ENCODE data around the gene MROH9.
"Not testable (repeated sequence)": the region's sequence is repeated elsewhere in the genome, so short reads cannot be mapped to it uniquely, and the experiment has no call there.

MROH9 gene, protein sequence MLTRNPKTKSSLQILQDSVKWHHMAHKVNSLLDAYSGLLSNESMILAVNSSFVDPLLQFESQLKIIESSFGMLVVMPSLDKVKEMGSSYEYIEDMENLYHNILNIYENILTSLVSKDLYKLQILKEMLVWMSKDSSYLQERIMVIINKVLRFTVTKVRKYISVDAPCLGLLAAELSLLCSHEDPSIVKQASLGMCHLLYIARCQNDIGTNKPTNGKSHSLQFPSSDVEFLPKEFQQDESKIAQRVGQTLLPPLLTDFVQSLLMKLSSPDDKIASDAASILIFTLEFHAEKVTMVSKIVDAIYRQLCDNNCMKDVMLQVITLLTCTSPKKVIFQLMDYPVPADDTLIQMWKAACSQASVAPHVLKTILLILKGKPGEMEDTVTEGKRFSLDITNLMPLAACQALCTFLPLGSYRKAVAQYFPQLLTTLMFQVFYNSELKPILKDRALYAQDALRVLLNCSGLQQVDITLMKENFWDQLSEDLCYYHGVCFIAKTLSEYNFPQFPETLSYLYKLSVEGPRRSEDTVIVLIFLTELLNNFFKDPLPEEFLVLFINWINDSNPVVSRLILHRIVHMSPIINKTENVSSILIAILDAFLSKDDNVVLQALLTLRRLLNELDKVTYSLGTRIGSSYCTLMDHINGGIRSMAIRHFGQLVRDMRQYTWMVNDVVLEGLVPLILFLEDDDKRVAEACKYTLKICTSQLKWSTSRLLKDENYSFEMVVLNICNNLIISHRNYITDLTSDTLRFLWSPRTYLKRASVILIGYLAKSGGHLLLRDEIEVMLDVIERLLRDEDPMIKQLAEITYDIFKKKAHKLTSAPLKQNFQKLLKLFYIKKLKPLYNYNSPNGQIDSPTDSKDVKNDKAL

DNA sequence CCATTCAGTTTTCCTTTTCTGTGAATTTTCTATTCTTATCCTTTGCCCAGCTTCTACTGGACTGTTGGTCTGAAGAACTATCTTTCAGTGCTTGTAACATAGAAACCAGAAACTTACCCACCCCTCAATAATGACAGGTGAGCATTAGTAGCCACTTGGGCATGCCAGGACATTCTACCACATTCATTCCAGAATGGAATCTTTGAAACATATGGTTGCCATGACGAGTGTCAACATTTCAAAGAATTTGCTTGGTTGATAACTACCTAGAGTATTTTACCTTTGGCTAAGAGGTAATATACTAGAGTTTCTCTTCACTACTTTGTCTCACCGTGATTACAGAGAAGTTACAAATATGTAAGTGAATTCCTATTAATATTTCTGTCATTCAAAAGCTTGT lies at the start of gene MROH9:
Gene MROH9 (plus strand): TSS at position 304 of the 400 bp plus-strand sequence. CDS start 10,023 bp downstream, outside the sequence.
- no peak for DNase-seq

DNA sequence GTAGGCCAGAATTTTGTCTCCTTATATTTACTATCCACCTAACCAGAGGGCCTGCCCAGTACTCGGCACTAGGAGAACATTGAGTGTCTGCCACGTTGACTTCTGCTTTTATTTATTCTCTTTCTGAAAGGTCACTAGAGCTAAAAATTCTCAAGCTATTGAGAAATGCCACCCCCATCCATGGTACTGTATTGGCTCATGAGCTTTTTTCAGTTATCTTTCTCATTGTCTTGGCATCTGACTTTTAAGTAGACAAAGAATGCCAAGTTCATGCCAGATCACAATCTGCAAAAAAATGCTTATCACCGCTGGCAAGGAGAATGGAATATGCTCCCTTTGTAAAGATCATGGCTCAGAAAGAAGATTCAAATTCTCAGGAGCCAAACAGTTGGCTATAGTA lies 49.8 kb upstream of the MROH9 start:
- DNase-seq = no peak

DNA sequence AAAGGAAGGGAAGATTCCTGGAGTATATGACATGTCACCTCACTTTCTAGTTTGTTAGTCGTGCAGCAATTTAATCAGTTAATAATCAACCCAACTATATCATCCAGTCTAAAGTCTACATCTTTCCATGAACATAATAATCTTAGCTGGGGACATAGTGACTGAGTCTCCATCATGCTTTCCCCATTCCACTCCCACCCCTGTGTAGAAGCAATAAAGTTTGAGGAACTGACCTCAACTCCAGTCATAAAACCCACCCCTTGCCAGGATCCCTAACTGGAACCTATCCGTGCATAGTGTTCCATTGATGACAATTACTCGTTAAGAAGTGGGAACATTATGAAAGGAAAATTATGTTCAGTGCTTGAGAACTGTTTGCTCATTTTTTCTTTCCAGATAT lies 48.9 kb upstream of the MROH9 start:
- no peak for DNase-seq

DNA sequence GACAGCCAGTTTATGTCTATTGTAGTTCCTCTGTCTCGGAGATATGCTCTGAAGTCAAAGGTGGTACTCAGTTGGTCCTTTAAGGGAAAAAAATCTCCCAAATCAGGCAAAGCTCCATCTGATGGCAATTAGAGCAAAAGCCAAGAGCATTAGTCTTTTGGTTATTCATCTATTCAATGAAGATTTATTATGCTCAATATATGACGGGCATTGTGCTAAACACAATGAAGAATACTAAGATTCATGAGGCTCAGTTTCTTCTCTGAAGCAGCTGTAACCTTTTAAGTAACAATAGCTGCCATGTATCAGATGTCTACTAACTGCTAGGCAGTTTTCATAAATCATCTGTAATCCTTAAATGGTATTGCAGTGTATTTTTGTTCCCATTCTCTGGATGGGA lies 47.6 kb upstream of the MROH9 start:
- no peak for DNase-seq

DNA sequence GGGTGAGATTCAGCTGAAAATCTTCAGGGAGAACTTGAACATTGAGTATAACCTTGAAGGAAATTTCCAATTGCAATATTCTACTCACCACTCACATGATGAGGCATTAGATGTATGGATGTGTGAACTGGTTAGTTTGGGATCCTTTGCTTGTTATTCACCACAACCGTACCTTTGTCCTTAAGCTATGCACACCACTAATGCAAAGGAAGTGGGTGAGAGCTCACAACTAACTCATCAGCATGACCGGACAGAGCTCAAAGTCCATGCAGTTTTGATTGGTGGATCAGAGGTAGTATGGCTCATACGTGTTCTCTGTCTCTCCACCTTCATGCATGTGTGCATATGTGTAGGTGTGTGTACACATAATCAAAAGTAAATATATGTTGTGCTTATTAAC lies 43.5 kb upstream of the MROH9 start:
- no peak for DNase-seq

DNA sequence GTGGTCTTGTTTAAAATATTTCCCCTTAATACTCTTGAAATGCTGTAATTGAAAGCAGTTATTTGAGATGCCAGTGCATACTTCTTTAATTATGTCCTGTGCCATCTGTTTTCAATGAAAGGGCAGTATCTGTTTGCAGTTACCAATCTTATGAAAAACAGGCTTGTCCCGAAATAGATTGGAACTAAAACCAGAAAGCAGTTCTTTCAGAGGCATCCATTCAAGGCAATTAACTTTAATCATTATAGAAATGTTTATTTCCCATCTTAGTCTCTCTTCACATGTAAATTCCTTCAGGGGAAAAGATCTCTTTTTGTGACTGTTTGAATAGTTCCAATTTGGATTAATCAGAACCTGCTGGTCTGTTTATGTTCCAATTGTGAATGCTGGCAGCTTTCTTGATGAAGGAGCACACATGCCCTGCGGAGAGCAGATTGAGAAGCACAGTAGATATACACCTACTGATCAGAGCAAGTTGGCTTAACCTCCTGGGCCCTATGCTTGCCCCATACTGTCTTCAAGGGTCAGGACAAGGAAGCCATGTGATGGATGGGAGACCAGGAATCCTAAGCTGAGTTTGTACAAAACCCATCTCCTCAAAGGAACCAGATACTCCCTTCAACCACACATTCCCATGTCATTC lies 41.6 kb upstream of the MROH9 start:
- no peak for DNase-seq

DNA sequence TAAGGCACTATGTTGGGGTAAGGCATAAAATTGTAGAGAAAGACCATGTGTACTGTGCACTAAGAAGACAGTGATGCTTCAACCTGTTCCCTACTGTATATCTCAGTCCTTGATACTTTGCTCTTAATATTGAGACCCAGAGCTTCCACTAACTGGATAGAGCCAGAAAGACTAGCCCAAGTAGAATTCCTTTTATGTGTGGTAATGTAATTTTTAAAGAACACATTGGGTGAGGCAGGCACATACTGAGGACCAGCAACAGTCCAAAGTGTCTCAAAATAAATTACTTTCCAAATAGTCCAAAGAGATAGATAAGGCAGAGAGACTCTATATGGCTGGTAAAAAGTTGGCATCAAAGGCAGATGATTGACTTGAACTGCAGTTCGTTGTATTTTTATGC lies 31.4 kb upstream of the MROH9 start:
- no peak for DNase-seq

DNA sequence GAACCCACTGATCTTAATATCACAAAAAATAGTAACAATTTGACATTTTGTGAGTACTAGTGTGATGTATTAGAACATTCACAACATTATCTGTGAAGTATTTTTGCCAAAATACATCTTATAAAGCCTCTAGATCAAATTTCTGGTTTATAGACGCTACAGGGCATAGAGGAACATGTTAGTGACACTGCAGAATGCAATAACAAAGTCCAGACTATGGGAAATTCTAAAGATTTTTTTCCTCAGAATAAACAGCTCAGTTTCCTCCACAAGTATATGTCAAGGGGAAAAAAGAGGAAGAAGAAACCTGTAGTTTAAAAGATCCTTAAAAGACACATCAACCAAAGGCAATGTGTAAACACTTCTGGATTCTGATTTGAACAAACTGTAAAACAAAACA lies 26.4 kb upstream of the MROH9 start:
- no peak for DNase-seq

DNA sequence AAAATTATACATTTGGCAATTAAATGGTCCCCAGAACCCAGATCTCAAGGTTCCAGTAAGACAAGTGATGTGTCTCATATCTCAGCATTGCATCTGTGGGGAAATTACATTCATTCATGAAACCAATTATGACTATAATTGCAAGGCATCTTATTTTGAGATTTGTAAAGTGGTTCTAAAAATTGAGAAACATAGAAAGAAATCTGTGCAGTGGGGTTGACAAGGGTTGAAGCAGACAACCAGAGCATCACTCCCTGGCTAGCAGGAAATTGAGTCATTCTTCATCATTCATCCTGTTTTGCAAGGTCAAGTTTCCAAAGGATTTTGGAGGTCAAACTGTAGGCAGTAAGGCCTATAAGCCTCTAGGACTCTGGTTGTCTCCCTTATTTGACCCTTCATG lies 25.1 kb upstream of the MROH9 start:
- DNase-seq = no peak

DNA sequence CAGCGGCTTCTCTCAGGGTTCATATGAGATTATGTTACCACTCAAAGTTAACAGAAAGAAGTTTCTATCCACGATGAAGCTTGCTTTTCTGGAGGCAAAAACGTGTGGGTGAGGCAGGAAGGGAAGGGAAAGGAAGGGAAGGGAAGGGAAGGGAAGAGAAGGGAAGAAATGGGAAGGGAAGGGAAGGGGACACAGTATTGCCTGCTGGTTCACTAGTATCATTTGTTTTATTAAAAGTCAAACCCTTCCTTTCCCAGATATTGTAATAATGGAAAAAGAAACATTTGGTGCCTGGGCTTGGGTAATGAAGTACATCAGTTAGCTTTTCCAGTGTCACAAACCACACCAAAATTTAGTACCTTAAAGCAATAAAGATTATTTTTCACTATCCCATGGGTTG lies 18.0 kb upstream of the MROH9 start:
- DNase-seq = no peak

DNA sequence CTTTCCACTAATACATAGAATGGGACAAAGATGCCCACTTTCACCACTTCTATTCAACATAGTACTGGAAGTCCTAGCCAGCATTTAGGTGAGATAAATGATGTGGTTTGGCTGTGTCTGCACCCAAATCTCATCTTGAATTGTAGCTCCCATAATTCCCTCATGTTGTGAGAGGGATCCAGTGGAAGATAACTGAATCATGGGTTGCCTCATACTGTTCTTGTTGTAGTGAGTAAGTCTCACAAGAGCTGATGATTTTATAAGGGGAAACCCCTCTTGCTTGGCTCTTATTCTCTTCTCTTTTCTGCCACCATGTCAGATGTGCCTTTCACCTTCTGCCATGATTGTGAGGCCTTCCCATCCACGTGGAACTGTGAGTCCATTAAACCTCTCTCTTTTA lies 10.7 kb upstream of the MROH9 start:
- not testable (repeated sequence) for DNase-seq

DNA sequence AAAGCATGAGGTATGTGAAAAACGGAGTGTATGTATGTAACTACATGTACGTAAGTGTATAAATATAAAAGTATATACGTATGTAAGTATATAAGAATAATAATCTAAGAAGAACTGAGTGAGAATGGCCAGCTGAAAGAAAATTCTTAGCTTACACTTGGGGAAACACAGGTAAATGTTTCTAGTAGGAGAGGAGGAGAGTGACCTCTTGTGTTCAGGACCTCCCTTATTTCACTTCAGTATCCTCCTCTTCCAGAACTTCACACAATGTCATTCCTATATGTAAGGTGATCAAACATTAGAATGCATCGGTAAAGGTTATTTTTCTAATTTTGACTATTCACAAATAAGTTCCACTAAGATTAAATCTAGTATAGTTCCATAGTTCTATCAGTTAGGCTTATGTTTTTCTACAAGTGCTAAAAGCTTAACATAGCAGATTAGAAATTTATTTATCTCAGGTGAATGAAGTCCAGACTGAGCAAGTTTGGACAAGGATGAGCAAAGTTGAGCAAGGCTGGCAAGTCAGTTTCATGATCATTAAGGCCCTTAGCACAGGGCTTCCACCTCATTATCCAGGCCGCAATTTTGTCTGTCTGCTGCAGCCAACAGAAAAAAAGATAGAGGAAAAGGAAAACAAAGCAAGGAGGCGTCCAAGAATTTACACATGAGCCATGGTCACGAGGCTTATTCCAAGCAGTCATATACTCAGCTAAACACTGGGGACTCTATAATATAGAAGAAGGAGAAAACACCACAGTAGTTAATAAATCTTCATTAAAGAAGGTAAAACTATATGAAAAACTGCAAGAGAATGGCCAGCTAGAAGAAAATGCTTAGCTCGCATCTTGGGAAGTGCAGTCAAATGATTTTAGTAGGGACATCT lies 7.1 kb upstream of the MROH9 start:
- DNase-seq = no peak

DNA sequence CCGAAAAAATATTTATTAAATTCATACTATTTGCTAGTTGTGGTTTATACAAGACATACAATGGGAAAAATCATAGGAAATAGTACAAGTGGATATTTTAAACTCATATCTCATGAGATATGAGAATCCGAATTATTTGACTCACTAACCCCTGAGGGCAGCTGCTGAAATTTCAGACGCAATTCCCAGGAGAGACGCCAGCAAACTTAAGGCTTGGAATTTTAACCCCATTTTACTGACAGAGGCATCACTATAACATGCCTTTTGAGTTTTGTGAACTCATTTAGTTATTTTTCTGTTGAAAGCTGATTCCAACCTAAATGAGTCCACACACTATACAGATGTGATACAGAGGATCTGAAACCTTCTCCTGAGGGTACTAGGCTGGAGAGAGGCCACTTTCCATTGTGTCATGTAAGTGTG lies 5.9 kb upstream of the MROH9 start:
- DNase-seq = no peak

DNA sequence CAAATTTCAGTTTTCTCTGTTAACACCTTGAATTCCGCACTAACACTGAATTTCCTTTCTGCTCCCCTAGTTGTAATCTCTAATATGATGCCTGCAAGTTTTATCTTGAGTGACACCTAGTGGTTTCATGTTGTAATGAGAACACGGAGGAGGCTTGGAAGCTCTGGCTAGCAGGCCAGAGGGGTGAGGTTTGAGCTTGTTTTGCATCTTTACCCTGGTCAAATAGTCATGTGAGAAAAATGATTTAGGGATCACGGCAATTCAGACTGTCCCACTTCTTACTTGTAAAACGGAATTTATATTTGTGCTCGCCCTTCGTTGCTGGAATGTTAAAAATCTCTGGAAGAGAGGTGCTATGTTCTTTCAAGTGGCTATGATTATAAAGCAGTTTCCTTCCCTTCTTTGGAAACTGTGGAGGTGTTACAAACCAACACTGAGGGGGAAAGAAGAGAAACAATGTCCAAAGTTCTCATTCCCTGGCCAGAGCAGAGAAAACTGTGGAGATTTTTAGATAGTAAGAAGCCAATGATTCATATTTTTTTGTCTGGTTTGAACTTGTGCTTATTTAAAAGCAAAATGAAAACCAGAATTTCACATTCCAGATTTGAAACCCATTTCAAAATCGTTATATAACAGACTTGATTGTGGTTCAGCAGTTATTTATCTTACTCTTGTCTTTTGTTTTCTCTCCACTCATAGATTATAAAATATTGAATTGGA lies 5.3 kb upstream of the MROH9 start:
- DNase-seq = no peak

DNA sequence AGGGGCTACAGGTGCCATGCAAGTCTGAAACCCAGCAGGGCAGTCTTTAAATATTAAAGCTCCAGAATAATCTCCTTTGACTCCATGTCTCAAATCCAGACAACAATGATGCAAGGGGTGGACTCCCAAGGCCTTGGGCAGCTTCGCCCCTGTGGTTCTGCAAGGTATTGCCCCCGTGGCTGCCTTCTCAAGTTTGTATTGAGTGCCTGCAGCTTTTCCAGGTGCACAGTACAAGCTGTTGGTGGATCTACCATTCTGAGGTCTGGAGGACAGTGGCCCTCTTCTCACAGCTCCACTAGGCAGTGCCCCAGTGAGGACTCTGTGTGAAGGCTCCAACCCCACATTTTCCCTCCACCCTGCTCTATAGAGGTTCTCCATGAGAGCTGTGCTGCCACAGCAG lies 3.7 kb upstream of the MROH9 start:
- DNase-seq = no peak

DNA sequence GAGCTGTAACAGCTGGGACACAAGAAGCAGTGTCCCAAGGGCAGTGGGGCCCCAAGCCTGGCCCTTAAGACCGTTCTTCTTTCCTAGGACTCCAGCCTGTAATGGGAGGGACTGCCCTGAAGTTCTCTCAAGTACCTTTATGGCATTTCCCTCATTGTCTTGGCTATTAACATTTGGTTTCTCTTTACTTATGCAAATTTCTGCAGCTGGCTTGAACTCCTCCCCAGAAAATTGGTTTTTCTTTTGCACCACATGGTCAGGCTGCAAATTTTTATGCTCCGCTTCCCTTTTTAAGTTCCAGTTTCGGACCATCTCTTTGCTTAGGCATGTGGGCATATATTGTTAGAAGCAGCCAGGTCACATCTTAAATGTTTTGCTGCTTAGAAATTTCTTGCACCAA lies 3.1 kb upstream of the MROH9 start:
- DNase-seq = no peak

DNA sequence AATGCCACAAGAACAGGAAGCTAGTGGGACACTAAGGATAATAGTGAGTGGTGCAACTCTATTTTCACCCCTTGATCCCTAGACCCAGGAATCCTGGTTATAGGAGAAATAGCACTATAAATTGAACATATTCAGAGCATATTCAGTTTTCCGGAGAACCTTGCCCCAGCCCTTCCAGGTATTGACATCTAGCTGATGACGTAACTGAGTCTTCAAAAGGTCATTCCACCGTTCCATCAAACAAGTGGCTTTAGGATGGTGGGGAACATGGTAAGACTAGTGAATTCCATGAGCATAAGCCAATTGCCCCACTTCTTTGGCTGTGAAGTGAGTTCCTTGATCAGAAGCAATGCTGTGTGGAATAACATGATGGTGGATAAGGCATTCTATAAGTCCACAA lies 2.9 kb downstream of the MROH9 start:
- DNase-seq = no peak

DNA sequence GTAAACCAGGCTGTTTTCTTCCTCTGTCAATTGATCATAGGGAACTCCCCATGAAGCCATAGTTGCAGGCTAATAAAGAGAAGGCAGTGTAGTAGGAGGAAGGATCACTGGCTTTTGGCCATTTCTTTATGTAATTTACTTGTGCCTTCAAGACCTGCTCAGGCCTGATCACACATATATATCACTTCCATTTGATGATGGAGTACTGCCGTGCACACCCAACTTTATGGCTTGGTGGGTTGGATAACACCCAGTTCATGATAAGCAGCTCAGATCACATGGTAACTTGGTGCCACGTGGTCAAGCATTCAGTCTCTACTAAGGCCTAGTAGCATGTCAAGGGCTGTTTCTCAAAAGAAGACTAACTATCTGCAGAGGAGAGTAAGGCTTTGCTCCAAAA lies 4.1 kb downstream of the MROH9 start:
- DNase-seq = no peak

DNA sequence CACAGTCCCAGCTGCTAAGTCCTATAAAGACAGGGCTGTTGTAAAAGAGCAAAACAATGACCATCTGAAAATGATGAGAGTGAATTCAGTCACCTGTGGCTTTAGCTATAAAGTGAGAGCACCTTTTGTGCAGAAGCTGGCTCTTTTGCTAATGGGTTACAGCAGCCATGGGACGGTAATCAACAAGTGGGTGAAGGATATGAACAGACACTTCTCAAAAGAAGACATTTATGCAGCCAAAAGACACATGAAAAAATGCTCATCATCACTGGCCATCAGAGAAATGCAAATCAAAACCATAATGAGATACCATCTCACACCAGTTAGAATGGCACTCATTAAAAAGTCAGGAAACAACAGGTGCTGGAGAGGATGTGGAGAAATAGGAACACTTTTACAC lies 16.4 kb downstream of the MROH9 start:
- not testable (repeated sequence) for DNase-seq

DNA sequence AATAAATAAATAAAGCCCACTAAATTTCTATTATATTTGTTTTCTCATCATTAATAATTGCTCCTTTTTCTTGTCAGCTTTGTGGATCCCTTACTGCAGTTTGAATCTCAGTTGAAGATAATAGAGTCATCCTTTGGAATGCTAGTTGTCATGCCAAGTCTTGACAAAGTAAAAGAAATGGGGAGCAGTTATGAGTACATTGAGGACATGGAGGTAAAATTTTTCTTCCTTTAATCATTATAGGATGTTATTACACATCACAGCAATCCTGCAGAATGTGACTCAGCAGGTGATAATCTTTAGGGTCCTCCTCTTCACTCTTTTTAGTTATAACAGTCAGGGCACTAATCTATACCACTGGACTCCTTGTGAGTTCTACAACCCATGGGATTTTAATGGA lies 24.1 kb downstream of the MROH9 start:
- no peak for DNase-seq

DNA sequence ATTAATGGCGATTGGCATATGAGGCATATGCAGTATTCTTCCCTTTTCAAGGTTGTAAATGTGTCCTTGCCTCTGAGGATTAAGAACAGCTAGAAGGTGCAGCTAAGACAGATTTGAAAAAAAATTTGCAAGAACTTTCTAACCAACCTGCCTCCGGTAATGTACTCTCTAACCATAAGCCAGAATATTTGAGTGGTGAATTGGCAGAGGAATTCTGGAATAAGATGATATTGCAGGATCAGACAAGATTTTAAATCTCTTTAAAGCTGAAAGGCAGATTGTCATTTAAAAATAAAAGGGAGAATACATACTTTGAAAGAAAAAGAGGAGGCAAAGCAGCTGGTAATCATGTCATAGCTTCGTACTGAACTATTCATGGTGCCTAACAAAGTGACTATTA lies 29.2 kb downstream of the MROH9 start:
- DNase-seq = no peak

All from activated CD4-positive, CD25-positive, alpha-beta regulatory T cell treated with anti-CD3 and anti-CD28 coated beads, Interleukin-2, amount 50 U/mL, for 72 hours (primary cell).